H1 (cell line): Measurements from ENCODE around the gene CD53. TPM values are rescaled to one million over a fixed set of nuclear protein-coding genes. Genes with fewer than 3 reads are reported as not detected.

ENCODE experiments used
- CTCF ChIA-PET: fragments of 300-600 bp; sonication (Branson Sonifier 250); formaldehyde crosslinking; loops from one replicate; lab custom pipeline; 2021; ENCODE audit not compliant: partially characterized antibody; lab: Charles Lee
- POLR2A ChIA-PET: fragments of 300-600 bp; sonication (Branson Sonifier 250); formaldehyde crosslinking; loops from one replicate; lab custom pipeline; 2021; ENCODE audit warnings: inconsistent platforms; ENCODE audit not compliant: partially characterized antibody; lab: Charles Lee
- DNase-seq, 2 experiments: peaks; one replicate each; pipeline versions ENCODE4 v3.0.0 to v3.0.0-alpha.2; 2010 to 2022; ENCODE audit warnings: low spot score in 2 of 2, low read depth in 1 of 2, mixed read lengths in 1 of 2
- FAIRE-seq: peaks from 2 replicates; lab custom pipeline; 2011; peaks lifted over from hg19 to GRCh38; lab: Jason Lieb, UNC
- H2AFZ ChIP-seq: 2 replicates; pipeline ENCODE4 v1.8.1; 2012; ENCODE audit warnings: low read length, inconsistent platforms
- H2AK5ac ChIP-seq: 2 replicates; pipeline ENCODE4 v1.6.1; 2013; ENCODE audit warnings: low read depth, low read length
- H2BK120ac ChIP-seq: replicated peaks from 2 replicates; pipeline ENCODE3; 2013; ENCODE audit warnings: low read depth, low read length, inconsistent platforms
- H2BK12ac ChIP-seq: 2 replicates; pipeline ENCODE4 v1.6.1; 2013; ENCODE audit warnings: low read depth, low read length
- H2BK15ac ChIP-seq: 2 replicates; pipeline ENCODE4 v1.6.1; 2013; ENCODE audit warnings: low read length
- H2BK20ac ChIP-seq: 2 replicates; pipeline ENCODE4 v1.6.1; 2013; ENCODE audit warnings: low read length
- H2BK5ac ChIP-seq: 2 replicates; pipeline ENCODE4 v1.6.1; 2013; ENCODE audit warnings: low read depth, low read length
- H3K14ac ChIP-seq: 2 replicates; pipeline ENCODE4 v1.6.1; 2013; ENCODE audit warnings: inconsistent platforms; ENCODE audit not compliant: insufficient read length
- H3K18ac ChIP-seq: 2 replicates; pipeline ENCODE4 v1.6.1; 2013; ENCODE audit warnings: low read length; ENCODE audit errors: extremely low read depth
- H3K23ac ChIP-seq: 2 replicates; pipeline ENCODE4 v1.6.1; 2013; ENCODE audit warnings: inconsistent platforms; ENCODE audit not compliant: insufficient read length
- H3K23me2 ChIP-seq: 2 replicates; pipeline ENCODE4 v1.6.1; 2013; ENCODE audit warnings: low read depth, low read length
- H3K27ac ChIP-seq: 2 replicates; pipeline ENCODE4 v1.6.1; 2011; ENCODE audit warnings: low read depth, low read length, inconsistent platforms
- H3K27me3 ChIP-seq, 4 experiments: replicated peaks in 1 of 4; 1 replicate in 1 of 4; 2 replicates in 3 of 4; pipeline versions ENCODE4 v1.6.1 to v1.8.1; 2011 to 2013; ENCODE audit warnings: low read length in 3 of 4, mild to moderate bottlenecking in 3 of 4, inconsistent platforms in 2 of 4, mixed read lengths in 2 of 4, moderate library complexity in 1 of 4; ENCODE audit not compliant: control insufficient read depth in 3 of 4, insufficient read depth in 3 of 4; ENCODE audit errors: extremely low read depth in 1 of 4
- H3K36me3 ChIP-seq, 4 experiments: 2 replicates each; pipeline versions ENCODE4 v1.6.1 to v1.8.1; 2011 to 2013; ENCODE audit warnings: mild to moderate bottlenecking in 4 of 4, low read length in 3 of 4, moderate library complexity in 2 of 4, control low read depth in 1 of 4, inconsistent platforms in 1 of 4; ENCODE audit not compliant: insufficient read depth in 4 of 4, control insufficient read depth in 2 of 4
- H3K4ac ChIP-seq: replicated peaks from 2 replicates; pipeline ENCODE3; 2013; ENCODE audit warnings: low read length, low read depth, mixed read lengths, inconsistent platforms; ENCODE audit not compliant: insufficient read length
- H3K4me1 ChIP-seq, 4 experiments: replicated peaks in 1 of 4; 1 replicate in 1 of 4; 2 replicates in 3 of 4; pipeline versions ENCODE4 v1.6.1 to v1.8.1; 2011 to 2013; ENCODE audit warnings: low read length in 3 of 4, inconsistent platforms in 2 of 4, mixed read lengths in 1 of 4; ENCODE audit not compliant: insufficient read depth in 4 of 4, control insufficient read depth in 3 of 4
- H3K4me2 ChIP-seq, 2 experiments: 2 replicates each; pipeline versions ENCODE4 v1.6.1 to v1.8.1; 2011 to 2013; ENCODE audit warnings: low read depth in 2 of 2, low read length in 2 of 2, control low read depth in 1 of 2, inconsistent platforms in 1 of 2, mild to moderate bottlenecking in 1 of 2; ENCODE audit not compliant: insufficient read depth in 1 of 2
- H3K4me3 ChIP-seq, 4 experiments: fragments of 200-600, 300-600 bp in 1 of 4; sonication (generic), shearing (Covaris generic), sonication (Bioruptor Twin) in 1 of 4; 2 replicates each; pipeline versions ENCODE4 v1.5.1 to v1.8.1; 2011 to 2016; ENCODE audit warnings: low read length in 4 of 4, low read depth in 3 of 4, control low read depth in 2 of 4, inconsistent platforms in 2 of 4, mild to moderate bottlenecking in 2 of 4, mixed read lengths in 1 of 4, moderate library complexity in 1 of 4; ENCODE audit not compliant: insufficient read depth in 2 of 4; ENCODE audit errors: extremely low read depth in 1 of 4
- H3K56ac ChIP-seq: replicated peaks from 2 replicates; pipeline ENCODE3; 2013; ENCODE audit warnings: low read depth, mild to moderate bottlenecking, mixed read lengths, low read length, inconsistent platforms; ENCODE audit not compliant: insufficient read length
- H3K79me1 ChIP-seq: 2 replicates; pipeline ENCODE4 v1.6.1; 2013; ENCODE audit warnings: low read depth, low read length, control low read depth
- H3K79me2 ChIP-seq, 2 experiments: 2 replicates each; pipeline versions ENCODE4 v1.6.1 to v1.8.1; 2012 to 2013; ENCODE audit warnings: low read length in 2 of 2, mild to moderate bottlenecking in 2 of 2, inconsistent platforms in 1 of 2; ENCODE audit not compliant: insufficient read depth in 2 of 2, control insufficient read depth in 1 of 2
- H3K9ac ChIP-seq, 4 experiments: replicated peaks in 1 of 4; 1 replicate in 1 of 4; 2 replicates in 3 of 4; pipeline versions ENCODE4 v1.6.1 to v1.8.1; 2011 to 2013; ENCODE audit warnings: low read depth in 3 of 4, low read length in 3 of 4, control low read depth in 2 of 4, mild to moderate bottlenecking in 2 of 4, moderate library complexity in 2 of 4, inconsistent platforms in 1 of 4; ENCODE audit errors: extremely low read depth in 1 of 4
- H3K9me3 ChIP-seq, 2 experiments: 2 replicates each; pipeline versions ENCODE4 v1.6.1 to v1.8.1; 2012 to 2013; ENCODE audit warnings: mild to moderate bottlenecking in 2 of 2, moderate library complexity in 2 of 2, control low read depth in 1 of 2, inconsistent platforms in 1 of 2, low read depth in 1 of 2, low read length in 1 of 2, mixed read lengths in 1 of 2; ENCODE audit not compliant: insufficient read depth in 2 of 2
- H4K20me1 ChIP-seq, 2 experiments: replicated peaks in 1 of 2; 2 replicates each; pipeline versions ENCODE3 to v1.8.1; 2011 to 2013; ENCODE audit warnings: inconsistent platforms in 2 of 2, low read length in 2 of 2, mild to moderate bottlenecking in 1 of 2; ENCODE audit not compliant: insufficient read depth in 2 of 2, control insufficient read depth in 1 of 2
- H4K5ac ChIP-seq: 2 replicates; pipeline ENCODE4 v1.6.1; 2013; ENCODE audit warnings: low read length, low read depth, mixed read lengths, inconsistent platforms; ENCODE audit not compliant: insufficient read length
- H4K8ac ChIP-seq: 2 replicates; pipeline ENCODE4 v1.8.0; 2013; ENCODE audit warnings: mild to moderate bottlenecking, moderate library complexity, low read length, inconsistent platforms; ENCODE audit not compliant: insufficient read depth; ENCODE audit errors: extremely low read depth
- H4K91ac ChIP-seq: replicated peaks from 2 replicates; pipeline ENCODE3; 2013; ENCODE audit warnings: low read length, mixed read lengths, inconsistent platforms; ENCODE audit not compliant: insufficient read length
- ATF3 ChIP-seq: IDR thresholded peaks from 2 replicates; pipeline ENCODE4 v1.6.1; 2011; ENCODE audit warnings: low read depth, mild to moderate bottlenecking, low read length; ENCODE audit not compliant: insufficient read depth
- CEBPB ChIP-seq: IDR thresholded peaks from 2 replicates; pipeline ENCODE4 v1.6.1; 2012; ENCODE audit warnings: low read depth, low read length
- EP300 ChIP-seq, 2 experiments: IDR thresholded peaks; 1 replicate in 1 of 2; 2 replicates in 1 of 2; pipeline ENCODE4 v1.6.1; 2011 to 2012; ENCODE audit warnings: low read depth in 2 of 2, low read length in 2 of 2, mild to moderate bottlenecking in 2 of 2, borderline replicate concordance in 1 of 2, inconsistent platforms in 1 of 2, moderate library complexity in 1 of 2
- POLR2AphosphoS5 ChIP-seq: IDR thresholded peaks from 2 replicates; pipeline ENCODE4 v1.6.1; 2011; ENCODE audit warnings: low read depth, low read length
- SAP30 ChIP-seq: fragments of 300-600 bp; sonication (generic); IDR thresholded peaks from 2 replicates; pipeline ENCODE4 v1.7.1; 2012; ENCODE audit warnings: low read length, moderate library complexity, mild to moderate bottlenecking, inconsistent platforms; ENCODE audit not compliant: insufficient read depth, insufficient replicate concordance
- SIX5 ChIP-seq: IDR thresholded peaks from 2 replicates; pipeline ENCODE4 v1.6.1; 2011; ENCODE audit warnings: mild to moderate bottlenecking, low read depth, low read length
- SP2 ChIP-seq: IDR thresholded peaks from 2 replicates; pipeline ENCODE4 v1.6.1; 2012; ENCODE audit warnings: mild to moderate bottlenecking, low read length, inconsistent platforms
- TAF1 ChIP-seq: IDR thresholded peaks from 2 replicates; pipeline ENCODE4 v1.6.1; 2011; ENCODE audit warnings: mild to moderate bottlenecking, low read depth, low read length
- USF2 ChIP-seq: IDR thresholded peaks from 2 replicates; pipeline ENCODE4 v1.6.1; 2011; ENCODE audit warnings: low read length, improper control_type of control experiment
- WGBS, 2 experiments: shearing (Covaris generic) in 1 of 2; methylation state at CpG; one replicate each; pipeline versions ENCODE4 v1.1.6 to v1.1.7; 2013 to 2015; ENCODE audit warnings: low lambda C conversion rate in 2 of 2, mixed read lengths in 2 of 2, inconsistent platforms in 1 of 2, low coverage in 1 of 2, missing lambda C conversion rate in 1 of 2; ENCODE audit not compliant: insufficient replicate concordance in 2 of 2, insufficient coverage in 1 of 2, insufficient read length in 1 of 2; ENCODE audit errors: extremely low coverage in 1 of 2, missing lambda C conversion rate in 1 of 2; 5-methylcytosine and 5-hydroxymethylcytosine counted together
- polyA plus RNA-seq, 7 experiments: library from polyadenylated mRNA; depleted of rRNA in 3 of 7; stranded (reverse) in 5 of 7; unstranded in 2 of 7; fragments of >200 nt in 5 of 7; fragments of 200-250 nt in 2 of 7; gene quantifications; 1 replicate in 5 of 7; 2 replicates in 1 of 7; 4 replicates in 1 of 7; pipeline versions ENCODE4 v1.2.1 to v1.2.3, GENCODE V29; 2011 to 2013; ENCODE audit warnings: missing spikeins in 2 of 7, mixed read lengths in 2 of 7
- total RNA-seq: library from RNA; stranded (reverse); fragmentation: NEBNext Ultra II Directional; extraction: Animal tissue kit (Norgen Biotek cat#: 25700); gene quantifications from 2 replicates; pipeline ENCODE4 v1.2.1, GENCODE V29; 2021

CD53 gene
- total and polyA plus RNA-seq, 2 of the 8 experiments (the other 6 are each of a cell fraction or from before 2014, with no cell fraction given) = 0.56 to 1.0 TPM

GRCh38 chr1:110890474-110891196, 17.7 kb downstream of the CD53 start:
- Histone ChIP-seq H4K20me1 (no peaks in the 10 kb centered on the region), H3K4me2 (no peak overlapping the region), H3K23me2 (no peaks in the 10 kb centered on the region), H2AK5ac (no peak overlapping the region), H2BK20ac (no peak overlapping the region), H2BK5ac (no peak overlapping the region), H3K4ac (no peak overlapping the region), H2BK12ac (no peak overlapping the region), H3K23ac (no peak overlapping the region), H4K5ac (no peak overlapping the region), H3K14ac (no peak overlapping the region), H3K36me3 (no peaks in the 10 kb centered on the region), H3K9me3 (peaks cover 0 to 18% of the 10 kb centered on the region in 2 experiments; a peak in 2 of 4 replicates), H2BK15ac (no peak overlapping the region), H2AFZ (no peak overlapping the region), H4K8ac (no peak overlapping the region), H3K79me2 (no peaks in the 10 kb centered on the region), H3K79me1 (no peaks in the 10 kb centered on the region), H3K56ac (no peak overlapping the region), H3K18ac (no peak overlapping the region), H2BK120ac (no peak overlapping the region), H4K91ac (no peak overlapping the region), H3K9ac (no peak overlapping the region), H3K4me3 (no peak overlapping the region), H3K27ac (no peak overlapping the region), H3K4me1 (peaks cover 0 to 2% (median 0%) of the 10 kb centered on the region in 4 experiments; a peak in 1 of 7 replicates), H3K27me3 (no peaks in the 10 kb centered on the region)
- ChIA-PET CTCF (interaction anchor here (0.6 to 1.7 kb wide), 4 partner anchors 61 to 140 kb away, joined by 3 to 5 read pairs (median 3); no protein-coding TSS in a partner anchor), POLR2A (no interaction called here)
- DNase-seq = no peak
- 81% methylated on average over 3 of the region's 3 CpGs; no CpG with 5 or more reads in 1 of the 2 experiments for WGBS, 2 experiments
- no peak for FAIRE-seq
- TF ChIP-seq TAF1 (no peak), SAP30 (no peak), SIX5 (no peak), USF2 (no peak), EP300 (IDR thresholded peaks at IDR 0.05; ENCODE audit: borderline replicate concordance in 1 of 2, low read depth in 2 of 2, low read length in 2 of 2) (no peak), CEBPB (no peak), POLR2AphosphoS5 (no peak), ATF3 (no peak), SP2 (no peak)
